GM12892 (cell line): ENCODE data around the gene MSANTD4.

Experiments
- POLR2A ChIP-seq: IDR thresholded peaks from 2 replicates; pipeline ENCODE4 v1.6.1; 2011; ENCODE audit warnings: low read depth, low read length, control low read depth
- POLR2AphosphoS5 ChIP-seq: IDR thresholded peaks from 2 replicates; pipeline ENCODE4 v1.6.1; 2011; ENCODE audit warnings: low read depth, low read length, control low read depth

- TF ChIP-seq POLR2AphosphoS5 (no peak), POLR2A (no peak)
These were observed 33.8 kb downstream of the MSANTD4 start for GRCh38 chr11:105988197-105988596.
